GM18517 (cell line): ENCODE data around the gene IRAK4.

ENCODE experiments used
- ATAC-seq: cut with Tn5 transposase; IDR thresholded peaks from one replicate; pipeline ENCODE4 v1.9.1; 2021; ENCODE audit warnings: mild to moderate bottlenecking, moderate library complexity; ENCODE audit not compliant: unreplicated experiment

IRAK4 gene

GRCh38 chr12:43764528-43764927 lies 5.8 kb downstream of the IRAK4 start:
- ATAC-seq, result no peak

DNA sequence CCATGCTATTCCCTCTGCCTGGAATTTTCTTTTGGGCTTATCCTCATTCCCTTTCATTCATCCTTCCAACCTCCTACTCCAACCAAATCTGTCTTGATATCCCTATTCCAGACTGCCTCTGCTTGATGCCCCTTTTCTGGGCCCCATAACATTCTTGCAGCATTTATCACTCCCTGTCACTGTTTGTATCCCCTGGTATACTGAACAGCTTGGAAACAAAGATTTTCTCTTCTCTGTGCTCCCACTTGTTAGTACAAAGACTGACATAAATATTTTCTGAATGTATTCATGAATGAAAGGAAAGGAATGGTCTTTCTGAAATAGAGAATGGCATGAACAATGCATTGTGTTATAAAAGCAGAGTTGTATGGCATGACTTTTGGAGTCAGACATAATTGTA lies 7.5 kb downstream of the IRAK4 start:
- no peak for ATAC-seq

DNA sequence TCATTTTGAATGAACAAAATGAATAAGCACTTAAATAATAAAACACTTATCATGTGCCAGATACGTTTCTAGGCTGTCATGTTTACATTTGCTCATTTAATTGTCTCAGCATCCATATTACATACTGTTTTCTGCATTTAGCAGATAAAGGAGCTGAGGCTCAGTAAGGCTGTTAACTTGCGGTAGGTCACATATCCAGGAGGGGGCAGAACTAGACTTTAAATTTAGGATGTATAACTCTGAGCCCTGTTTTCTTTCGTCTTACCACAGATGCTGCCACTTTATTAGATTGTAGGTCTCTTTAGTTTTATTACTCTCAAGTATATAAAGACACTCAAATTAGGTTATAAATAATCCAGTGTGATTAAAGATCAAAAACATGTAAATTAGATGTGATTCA lies 17.7 kb downstream of the IRAK4 start:
- ATAC-seq, result no peak

GRCh38 chr12:43786899-43787693 lies 28.3 kb downstream of the IRAK4 start:
- ATAC-seq, result no peak

DNA sequence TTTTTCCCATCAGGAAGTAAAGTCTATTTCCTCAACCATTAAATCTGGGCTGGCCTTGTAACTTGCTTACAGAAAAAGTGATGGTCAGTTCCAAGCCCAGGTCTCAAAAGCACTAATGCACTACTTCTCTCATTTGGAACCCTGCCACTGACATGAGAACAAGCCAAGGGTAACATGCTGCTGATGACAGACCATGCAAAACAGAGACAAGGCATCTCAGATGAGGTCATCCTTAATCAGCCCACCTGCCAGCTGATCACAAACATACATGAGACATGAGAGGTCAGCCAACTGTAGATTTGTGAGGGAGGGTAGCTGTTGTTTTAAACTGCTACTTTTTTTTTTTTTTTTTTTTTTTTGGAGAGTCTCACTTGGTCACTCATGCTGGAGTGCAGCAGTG lies 31.2 kb downstream of the IRAK4 start:
- ATAC-seq, result no peak

- no peak for ATAC-seq
Observed at GRCh38 chr12:43795716-43796280, 37.0 kb downstream of the IRAK4 start.

DNA sequence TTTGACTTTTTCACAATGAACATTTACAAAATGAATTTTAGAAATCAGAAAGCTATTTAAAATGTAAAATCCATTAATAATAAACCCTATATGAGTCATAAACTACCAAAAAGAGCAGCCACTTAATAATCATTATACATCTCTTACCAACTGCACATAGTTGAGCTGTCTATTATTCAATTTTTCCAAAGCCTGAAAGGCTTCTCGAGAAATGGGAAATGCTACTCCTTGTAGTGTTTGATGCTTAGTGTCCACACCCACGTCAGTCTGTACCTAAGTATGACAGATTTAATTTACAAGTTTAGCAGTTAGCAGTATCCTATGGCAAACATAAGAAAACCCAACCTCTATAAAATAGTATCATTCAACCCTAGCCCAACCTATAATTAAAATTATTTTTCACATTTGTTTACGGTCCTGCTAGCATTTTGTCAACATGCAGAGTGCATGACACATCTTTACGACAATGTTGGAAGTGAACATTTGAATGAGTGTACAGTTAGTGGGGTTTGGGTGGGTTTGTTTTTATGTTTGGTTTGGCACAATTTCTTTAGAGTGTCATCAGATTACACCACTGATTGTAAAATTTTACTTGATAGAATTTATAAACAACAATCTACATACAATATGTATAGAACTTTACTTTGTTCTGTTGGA lies 38.9 kb downstream of the IRAK4 start:
- no peak for ATAC-seq

DNA sequence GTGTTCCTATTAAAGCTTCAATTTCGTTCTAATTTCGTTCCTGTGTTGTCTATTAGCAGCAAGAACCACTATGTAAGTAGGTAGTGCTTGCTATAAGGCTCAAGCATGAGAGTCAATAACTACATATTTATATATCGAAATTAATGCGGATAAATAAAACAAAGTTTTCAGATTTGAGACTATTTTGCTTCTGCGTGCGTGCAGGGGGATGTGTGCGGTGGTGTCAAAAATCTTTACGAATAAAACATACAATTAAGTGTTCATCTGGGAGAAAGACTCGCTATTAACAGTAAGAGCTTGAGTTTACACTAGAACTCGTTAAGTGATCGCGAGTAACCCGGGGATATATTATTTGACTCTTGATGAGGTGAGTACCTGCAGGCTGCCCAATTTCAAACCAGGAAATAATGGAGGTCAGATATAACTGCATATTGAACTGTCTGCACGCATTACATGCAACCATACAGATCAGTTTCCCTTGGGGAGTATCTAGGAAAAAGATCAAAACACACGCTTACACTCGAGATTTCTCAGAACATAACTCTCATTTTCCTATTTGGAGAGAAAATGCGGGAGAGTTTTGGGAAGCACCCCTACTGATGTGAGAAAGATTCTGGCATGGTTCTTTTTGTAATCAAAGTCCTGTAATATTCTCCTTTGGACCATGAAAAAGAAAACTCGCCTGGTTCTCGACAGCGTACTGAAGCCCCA lies 46.6 kb downstream of the IRAK4 start:
- ATAC-seq, result no peak

GRCh38 chr12:43805860-43806736 lies 47.3 kb downstream of the IRAK4 start, which contains the start of gene TWF1:
TSS of gene TWF1 (minus strand) at chr12:43806317. CDS start at chr12:43806245, 72 bp downstream.
- peak; percentile 88 for ATAC-seq

GRCh38 chr12:43806737-43807072 lies 48.0 kb downstream of the IRAK4 start:
- ATAC-seq, result no peak

- ATAC-seq, result no peak
Observed at GRCh38 chr12:43807386-43807785, 48.6 kb downstream of the IRAK4 start.

GRCh38 chr12:43812057-43812456 lies 53.3 kb downstream of the IRAK4 start:
- ATAC-seq, result no peak

DNA sequence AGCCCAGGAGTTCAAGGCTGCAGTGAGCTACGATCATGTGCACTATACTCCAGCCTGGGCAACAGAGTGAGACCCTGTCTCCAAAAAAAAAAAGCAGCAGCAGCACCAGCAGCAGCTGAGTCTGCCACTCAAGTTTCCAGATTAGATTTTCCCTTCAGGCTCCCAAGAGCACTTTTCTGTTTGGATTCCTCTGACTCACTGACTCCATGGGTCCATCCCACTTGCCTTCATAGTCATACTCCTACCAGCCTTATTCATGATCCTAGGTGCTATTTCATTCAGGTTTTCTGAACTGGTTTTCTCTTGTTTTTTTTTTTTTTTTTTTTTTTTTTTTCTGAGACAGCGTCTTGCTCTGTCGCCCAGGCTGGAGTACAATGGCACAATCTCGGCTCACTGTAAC lies 54.2 kb downstream of the IRAK4 start:
- ATAC-seq, result no peak

DNA sequence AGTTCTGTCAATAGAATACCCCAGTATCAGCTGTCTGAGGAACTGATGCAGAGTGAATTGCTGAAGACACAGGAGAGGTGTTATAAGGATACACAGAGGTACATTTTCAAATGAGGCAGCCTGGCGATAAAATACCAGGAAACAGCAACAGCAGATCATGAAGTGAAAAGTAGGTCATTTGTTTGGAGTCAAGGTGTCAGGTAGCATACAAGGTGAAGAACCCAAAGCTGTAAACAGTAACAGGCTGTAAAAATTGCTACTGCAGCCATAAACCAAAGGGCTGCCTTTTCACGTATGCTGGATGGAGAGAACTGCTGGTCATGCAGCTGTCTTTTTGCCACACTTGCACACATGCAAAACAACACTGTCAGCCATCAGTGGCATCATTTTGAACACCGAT lies 56.7 kb downstream of the IRAK4 start:
- no peak for ATAC-seq

- no peak for ATAC-seq
Observed at GRCh38 chr12:43816168-43816567, 57.4 kb downstream of the IRAK4 start.

GRCh38 chr12:43824207-43824775 lies 65.5 kb downstream of the IRAK4 start:
- no peak for ATAC-seq

DNA sequence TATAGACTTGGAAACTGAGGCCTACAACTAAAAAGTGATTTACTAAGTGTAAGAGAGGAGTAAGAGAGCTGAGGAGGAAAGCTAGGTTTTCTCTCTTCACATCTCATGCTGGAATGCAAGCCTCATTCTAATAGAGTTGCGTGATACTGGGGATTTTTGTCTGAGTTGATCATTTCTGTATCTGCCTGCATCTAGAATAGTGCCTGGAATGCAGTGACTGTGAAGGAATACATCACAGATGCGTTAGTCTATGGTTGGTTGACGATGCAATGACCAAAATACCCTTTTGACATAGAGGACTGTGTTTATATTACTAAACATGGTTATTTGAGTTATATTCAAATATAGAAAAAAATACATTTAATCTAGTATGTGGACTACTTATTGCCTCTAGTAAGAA lies 67.9 kb downstream of the IRAK4 start:
- ATAC-seq, result no peak

- no peak for ATAC-seq
Observed at GRCh38 chr12:43827093-43827492, 68.3 kb downstream of the IRAK4 start.

DNA sequence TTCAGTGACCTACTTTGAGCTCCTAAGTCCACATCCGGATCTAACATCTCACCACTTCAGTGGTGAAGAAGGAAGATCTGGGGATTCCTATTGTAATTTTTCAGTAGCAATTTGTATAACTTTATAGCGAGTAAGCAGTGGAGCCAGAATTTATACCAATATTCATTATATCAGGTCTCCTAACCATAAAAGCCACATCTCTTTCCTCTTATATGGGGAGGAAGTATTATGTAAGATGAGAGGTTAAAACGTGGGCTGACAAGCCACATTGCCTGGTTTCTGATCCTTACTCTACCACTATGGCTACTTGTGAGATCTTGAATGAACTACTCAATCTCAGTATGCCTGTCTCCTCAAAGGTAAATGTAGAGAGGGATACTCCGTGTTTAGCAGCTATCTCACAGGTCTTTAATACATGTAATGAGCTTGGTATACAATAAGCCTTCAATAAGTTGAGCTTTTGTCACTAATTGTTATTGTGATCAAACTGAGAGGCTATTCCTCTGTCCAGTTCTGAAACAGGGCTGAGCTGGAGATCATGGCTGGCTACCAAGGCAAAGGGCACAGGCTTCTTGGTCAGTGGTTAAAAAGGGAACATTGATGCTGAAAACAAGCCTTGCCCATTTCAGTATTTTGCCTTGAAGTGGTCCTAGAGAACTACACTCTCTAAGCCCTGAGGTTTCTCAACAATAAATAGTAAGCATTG lies 73.9 kb downstream of the IRAK4 start:
- no peak for ATAC-seq

GRCh38 chr12:43835264-43835655 lies 76.5 kb downstream of the IRAK4 start:
- ATAC-seq, result peak; percentile 1
